Measurements from ENCODE around the gene SHB.

- TF ChIP-seq EZH2 (IDR thresholded peaks at IDR 0.05; ENCODE audit: borderline replicate concordance, low read length) (no peak), CTCF (IDR thresholded peaks at IDR 0.05; ENCODE audit: low read length) (no peak)
Measured at GRCh38 chr9:37956423-37956820, 112.6 kb downstream of the SHB start.

All from OCI-LY1 (cell line).